Neural progenitor cell (in vitro differentiated cells): ENCODE results near the gene RARRES1. TPM values are rescaled to one million over a fixed set of nuclear protein-coding genes. Genes with fewer than 3 reads are reported as not detected.

ENCODE experiments used
- DNase-seq: peaks from one replicate; pipeline ENCODE4 v3.0.0-alpha.2; 2016; ENCODE audit warnings: low spot score
- H2AFZ ChIP-seq: fragments of 200-600 bp; sonication (generic); replicated peaks from 2 replicates; pipeline ENCODE4 v1.6.1; 2016; ENCODE audit warnings: antibody characterized with exemption
- H3F3A ChIP-seq: fragments of 200-600 bp; sonication (generic); 2 replicates; pipeline ENCODE4 v1.6.1; 2016; ENCODE audit warnings: antibody characterized with exemption, low read depth
- H3K27ac ChIP-seq: fragments of 200-600 bp; sonication (generic); 2 replicates; pipeline ENCODE4 v1.5.1; 2016; ENCODE audit warnings: mild to moderate bottlenecking
- H3K27me3 ChIP-seq: fragments of 200-600 bp; sonication (generic); 2 replicates; pipeline ENCODE4 v1.6.1; 2016; ENCODE audit warnings: mild to moderate bottlenecking, moderate library complexity
- H3K36me3 ChIP-seq: fragments of 200-600 bp; sonication (generic); 2 replicates; pipeline ENCODE4 v1.5.1; 2016
- H3K4me1 ChIP-seq: fragments of 200-600 bp; sonication (generic); 2 replicates; pipeline ENCODE4 v1.6.1; 2016; ENCODE audit warnings: mixed run types
- H3K4me2 ChIP-seq: fragments of 200-600 bp; sonication (generic); 2 replicates; pipeline ENCODE4 v1.6.1; 2016
- H3K4me3 ChIP-seq: fragments of 200-600 bp; sonication (generic); 2 replicates; pipeline ENCODE4 v1.5.1; 2016
- H3K79me2 ChIP-seq: fragments of 200-600 bp; sonication (generic); 2 replicates; pipeline ENCODE4 v1.6.1; 2016; ENCODE audit warnings: low read depth
- H3K9ac ChIP-seq: fragments of 200-600 bp; sonication (generic); 2 replicates; pipeline ENCODE4 v1.6.1; 2016
- H3K9me3 ChIP-seq: fragments of 200-600 bp; sonication (generic); 2 replicates; pipeline ENCODE4 v1.5.1; 2016; ENCODE audit warnings: low read depth
- H4K20me1 ChIP-seq: fragments of 200-600 bp; sonication (generic); 2 replicates; pipeline ENCODE4 v1.6.1; 2016; ENCODE audit warnings: low read depth
- H3K27ac Mint-ChIP-seq: 3 replicates; pipeline ENCODE4 v1.8.0; 2021; ENCODE audit warnings: mixed read lengths
- H3K27me3 Mint-ChIP-seq: 2 replicates; pipeline ENCODE4 v1.8.0; 2022; ENCODE audit warnings: low read depth, mild to moderate bottlenecking, inconsistent platforms, moderate library complexity, mixed read lengths; ENCODE audit not compliant: insufficient read depth
- H3K36me3 Mint-ChIP-seq: 3 replicates; pipeline ENCODE4 v1.8.0; 2021; ENCODE audit warnings: mixed read lengths
- H3K4me1 Mint-ChIP-seq: 3 replicates; pipeline ENCODE4 v1.8.0; 2021; ENCODE audit warnings: mixed read lengths
- H3K4me3 Mint-ChIP-seq: 3 replicates; pipeline ENCODE4 v1.8.0; 2021; ENCODE audit warnings: mild to moderate bottlenecking, moderate library complexity, mixed read lengths
- H3K9me3 Mint-ChIP-seq: 3 replicates; pipeline ENCODE4 v1.8.0; 2020; ENCODE audit warnings: mixed read lengths
- EZH2 ChIP-seq: fragments of 200-600 bp; sonication (generic); IDR thresholded peaks from 2 replicates; pipeline ENCODE4 v1.6.1; 2017; ENCODE audit warnings: antibody characterized with exemption, mild to moderate bottlenecking, moderate library complexity
- EZH2phosphoT487 ChIP-seq: fragments of 200-600 bp; sonication (generic); IDR thresholded peaks from 2 replicates; pipeline ENCODE4 v1.6.1; 2017; ENCODE audit warnings: antibody characterized with exemption
- total RNA-seq: library from RNA; depleted of rRNA; stranded (reverse); fragments of >200 nt; gene quantifications from 2 replicates; pipeline ENCODE4 v1.2.3, GENCODE V29; 2015; ENCODE audit warnings: low replicate concordance
- TF ChIP-seq, protein P1 (sequence below): fragments of 200-600 bp; sonication (generic); IDR thresholded peaks from 2 replicates; pipeline ENCODE4 v1.5.1; 2017; ENCODE audit warnings: antibody characterized with exemption, mild to moderate bottlenecking

RARRES1 gene
- total RNA-seq, 1 donor from 2014 or later, result 0.21 TPM

GRCh38 chr3:158663832-158664231, 68.4 kb downstream of the RARRES1 start:
- no peaks in the 10 kb centered on the region for H3K27me3 ChIP-seq
- peaks cover 11% of the 10 kb centered on the region for H3K36me3 ChIP-seq
- peaks cover 2% of the 10 kb centered on the region for H3K27me3 Mint-ChIP-seq
- no peak overlapping the region for H3K27ac Mint-ChIP-seq
- no peaks in the 10 kb centered on the region for H3F3A ChIP-seq
- H3K9me3 ChIP-seq, result no peaks in the 10 kb centered on the region
- DNase-seq, result no peak
- no peak for TF ChIP-seq EZH2phosphoT487
- TF ChIP-seq, protein P1, sequence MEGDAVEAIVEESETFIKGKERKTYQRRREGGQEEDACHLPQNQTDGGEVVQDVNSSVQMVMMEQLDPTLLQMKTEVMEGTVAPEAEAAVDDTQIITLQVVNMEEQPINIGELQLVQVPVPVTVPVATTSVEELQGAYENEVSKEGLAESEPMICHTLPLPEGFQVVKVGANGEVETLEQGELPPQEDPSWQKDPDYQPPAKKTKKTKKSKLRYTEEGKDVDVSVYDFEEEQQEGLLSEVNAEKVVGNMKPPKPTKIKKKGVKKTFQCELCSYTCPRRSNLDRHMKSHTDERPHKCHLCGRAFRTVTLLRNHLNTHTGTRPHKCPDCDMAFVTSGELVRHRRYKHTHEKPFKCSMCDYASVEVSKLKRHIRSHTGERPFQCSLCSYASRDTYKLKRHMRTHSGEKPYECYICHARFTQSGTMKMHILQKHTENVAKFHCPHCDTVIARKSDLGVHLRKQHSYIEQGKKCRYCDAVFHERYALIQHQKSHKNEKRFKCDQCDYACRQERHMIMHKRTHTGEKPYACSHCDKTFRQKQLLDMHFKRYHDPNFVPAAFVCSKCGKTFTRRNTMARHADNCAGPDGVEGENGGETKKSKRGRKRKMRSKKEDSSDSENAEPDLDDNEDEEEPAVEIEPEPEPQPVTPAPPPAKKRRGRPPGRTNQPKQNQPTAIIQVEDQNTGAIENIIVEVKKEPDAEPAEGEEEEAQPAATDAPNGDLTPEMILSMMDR, result no peak
- no peak for TF ChIP-seq EZH2
- no peak overlapping the region for H3K4me2 ChIP-seq
- H4K20me1 ChIP-seq, result no peaks in the 10 kb centered on the region
- no peak overlapping the region for H3K4me3 Mint-ChIP-seq
- no peak overlapping the region for H3K9ac ChIP-seq
- no peaks in the 10 kb centered on the region for H3K9me3 Mint-ChIP-seq
- H3K79me2 ChIP-seq, result no peaks in the 10 kb centered on the region
- peaks cover 8% of the 10 kb centered on the region for H3K36me3 Mint-ChIP-seq
- H3K4me1 ChIP-seq, result no peaks in the 10 kb centered on the region
- H2AFZ ChIP-seq, result no peak overlapping the region
- H3K27ac ChIP-seq, result no peak overlapping the region
- H3K4me3 ChIP-seq, result no peak overlapping the region
- H3K4me1 Mint-ChIP-seq, result no peaks in the 10 kb centered on the region

DNA sequence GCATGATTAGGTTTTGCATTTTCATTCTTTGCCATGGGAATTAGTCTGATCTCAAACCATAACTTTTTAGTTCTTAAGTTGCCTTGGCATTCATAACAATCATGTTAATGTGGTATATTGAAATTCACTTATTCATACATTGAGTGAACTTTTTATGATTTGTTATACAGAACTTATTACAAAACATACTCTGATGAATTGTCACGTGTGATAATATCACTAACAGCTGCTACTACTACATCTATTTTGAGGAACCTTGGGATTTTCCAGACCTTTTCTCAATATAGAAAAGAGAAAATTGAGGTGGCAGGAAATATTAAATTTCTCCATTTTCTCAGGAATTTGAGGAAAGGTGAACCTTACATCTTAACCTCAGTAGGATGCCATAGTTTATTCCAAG, 69.0 kb downstream of the RARRES1 start:
- no peaks in the 10 kb centered on the region for H3K79me2 ChIP-seq
- no peaks in the 10 kb centered on the region for H3K9me3 Mint-ChIP-seq
- no peak overlapping the region for H3K4me2 ChIP-seq
- H3K36me3 Mint-ChIP-seq, result peaks cover 6% of the 10 kb centered on the region
- no peak overlapping the region for H3K27ac ChIP-seq
- no peaks in the 10 kb centered on the region for H3K9me3 ChIP-seq
- no peaks in the 10 kb centered on the region for H3K4me1 Mint-ChIP-seq
- H3K27me3 Mint-ChIP-seq, result peaks cover 2% of the 10 kb centered on the region
- TF ChIP-seq EZH2 (no peak), EZH2phosphoT487 (no peak)
- TF ChIP-seq, protein P1, result no peak
- no peaks in the 10 kb centered on the region for H3K27me3 ChIP-seq
- H3K4me3 ChIP-seq, result no peak overlapping the region
- no peaks in the 10 kb centered on the region for H4K20me1 ChIP-seq
- H3K4me1 ChIP-seq, result no peaks in the 10 kb centered on the region
- peaks cover 11% of the 10 kb centered on the region for H3K36me3 ChIP-seq
- no peak for DNase-seq
- no peak overlapping the region for H3K4me3 Mint-ChIP-seq
- no peak overlapping the region for H3K9ac ChIP-seq
- H3F3A ChIP-seq, result no peaks in the 10 kb centered on the region
- H2AFZ ChIP-seq, result no peak overlapping the region
- no peak overlapping the region for H3K27ac Mint-ChIP-seq

- no peak overlapping the region for H3K4me3 Mint-ChIP-seq
- H3K9me3 ChIP-seq, result no peaks in the 10 kb centered on the region
- no peak overlapping the region for H3K27ac ChIP-seq
- no peak overlapping the region for H2AFZ ChIP-seq
- peaks cover 2% of the 10 kb centered on the region for H3K27me3 Mint-ChIP-seq
- DNase-seq, result no peak
- no peaks in the 10 kb centered on the region for H3K4me1 Mint-ChIP-seq
- no peaks in the 10 kb centered on the region for H3F3A ChIP-seq
- no peak overlapping the region for H3K27ac Mint-ChIP-seq
- no peaks in the 10 kb centered on the region for H3K27me3 ChIP-seq
- H3K36me3 Mint-ChIP-seq, result peaks cover 7% of the 10 kb centered on the region
- H3K4me2 ChIP-seq, result no peak overlapping the region
- no peak overlapping the region for H3K9ac ChIP-seq
- H3K9me3 Mint-ChIP-seq, result no peaks in the 10 kb centered on the region
- H3K79me2 ChIP-seq, result no peaks in the 10 kb centered on the region
- H3K36me3 ChIP-seq, result peaks cover 4% of the 10 kb centered on the region
- TF ChIP-seq EZH2phosphoT487, result no peak
- no peak for TF ChIP-seq EZH2
- TF ChIP-seq, protein P1, result no peak
- no peaks in the 10 kb centered on the region for H4K20me1 ChIP-seq
- no peaks in the 10 kb centered on the region for H3K4me1 ChIP-seq
- no peak overlapping the region for H3K4me3 ChIP-seq
These were observed 71.5 kb downstream of the RARRES1 start for GRCh38 chr3:158660711-158661110.
